GM18511 (cell line): ENCODE data around the gene SULT1A4.
"Not testable (repeated sequence)": the region's sequence is repeated elsewhere in the genome, so short reads cannot be mapped to it uniquely, and the experiment has no call there.

ENCODE experiments used
- ATAC-seq: cut with Tn5 transposase; IDR thresholded peaks from one replicate; pipeline ENCODE4 v1.9.1; 2021; ENCODE audit warnings: mild to moderate bottlenecking, moderate library complexity; ENCODE audit not compliant: unreplicated experiment

Gene SULT1A4

DNA sequence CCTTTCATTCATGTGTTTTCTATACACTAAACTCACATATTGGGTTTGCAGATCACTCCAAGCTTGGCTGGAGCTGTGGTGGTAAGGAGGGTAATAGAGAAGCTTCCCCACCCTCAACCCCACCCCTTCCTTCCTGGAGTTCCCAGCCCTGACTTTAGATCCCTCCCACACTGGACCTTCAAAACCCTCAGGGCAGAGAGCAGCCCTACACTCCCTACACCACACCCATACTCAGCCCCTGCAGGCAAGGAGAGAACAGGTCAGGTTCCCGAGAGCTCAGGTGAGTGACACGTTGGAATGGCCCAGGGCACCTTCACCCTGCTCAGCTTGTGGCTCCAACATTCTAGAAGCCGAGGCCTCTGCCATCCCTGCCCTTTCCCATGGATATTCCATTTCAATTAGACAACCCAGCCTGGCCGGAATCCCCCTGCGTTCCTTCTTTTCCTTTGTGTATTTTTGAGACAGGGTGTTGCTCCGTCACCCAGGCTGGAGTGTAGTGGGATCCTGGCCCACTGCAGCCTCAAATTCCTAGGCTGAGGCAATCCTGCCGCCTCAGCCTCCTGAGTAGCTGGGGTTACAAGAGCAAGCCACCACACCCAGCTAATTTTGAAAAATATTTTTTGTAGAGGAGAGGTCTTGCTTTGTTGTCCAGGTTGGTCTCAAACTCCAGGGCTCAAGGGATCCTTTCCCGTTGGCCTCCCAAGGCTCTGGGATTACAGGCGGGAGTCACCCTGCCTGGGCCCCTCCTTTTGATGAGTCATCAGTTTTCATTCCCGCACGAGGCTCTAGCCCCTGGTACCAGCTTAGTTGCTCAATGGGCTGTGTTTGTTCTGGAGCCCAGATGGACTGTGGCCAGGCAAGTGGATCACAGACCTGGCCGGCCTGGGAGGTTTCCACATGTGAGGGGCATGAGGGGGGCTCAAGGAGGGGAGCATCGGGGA lies at the start of gene SULT1A4:
Gene SULT1A4 (plus strand): TSS at position 208 of the 941 bp plus-strand sequence. CDS start 1,473 bp downstream, outside the sequence.
- not testable (repeated sequence) for ATAC-seq

DNA sequence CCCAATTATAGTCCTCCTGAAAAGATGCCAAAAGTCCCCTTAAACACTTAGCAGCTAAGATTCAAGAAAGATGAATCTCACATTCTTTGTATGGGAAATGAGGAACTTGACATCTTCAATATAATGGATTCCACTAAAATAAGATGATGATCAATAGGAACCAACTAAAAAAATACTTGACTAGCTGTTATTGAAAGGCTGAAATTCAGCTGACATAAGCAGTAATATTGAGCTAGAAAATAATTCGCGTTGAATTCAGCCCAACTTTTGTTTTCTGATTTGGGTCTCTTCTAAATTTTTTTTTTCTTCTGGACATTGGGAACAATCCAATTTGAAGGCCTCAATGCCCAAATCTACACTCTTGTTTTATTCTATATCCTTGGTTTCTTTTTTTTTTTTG lies 36.1 kb upstream of the SULT1A4 start:
- not testable (repeated sequence) for ATAC-seq

DNA sequence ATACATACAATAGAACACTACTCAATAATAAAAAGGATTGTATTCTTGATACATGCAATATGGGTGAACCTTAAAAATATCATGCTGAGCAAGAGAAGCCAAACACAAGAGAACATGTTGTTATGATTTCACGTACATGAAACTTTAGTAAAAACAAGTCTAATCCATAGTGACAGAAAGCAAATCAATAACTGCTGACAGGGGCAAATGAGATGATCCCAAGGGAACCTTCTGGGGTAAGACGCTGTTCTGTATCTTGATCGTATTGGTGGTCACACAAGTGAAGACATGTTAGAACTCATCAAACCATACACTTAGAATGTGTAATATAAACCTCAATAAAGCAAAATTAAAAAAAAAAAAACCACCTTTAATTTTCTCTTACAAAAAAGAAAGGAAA lies 34.3 kb upstream of the SULT1A4 start:
- ATAC-seq: not testable (repeated sequence)

DNA sequence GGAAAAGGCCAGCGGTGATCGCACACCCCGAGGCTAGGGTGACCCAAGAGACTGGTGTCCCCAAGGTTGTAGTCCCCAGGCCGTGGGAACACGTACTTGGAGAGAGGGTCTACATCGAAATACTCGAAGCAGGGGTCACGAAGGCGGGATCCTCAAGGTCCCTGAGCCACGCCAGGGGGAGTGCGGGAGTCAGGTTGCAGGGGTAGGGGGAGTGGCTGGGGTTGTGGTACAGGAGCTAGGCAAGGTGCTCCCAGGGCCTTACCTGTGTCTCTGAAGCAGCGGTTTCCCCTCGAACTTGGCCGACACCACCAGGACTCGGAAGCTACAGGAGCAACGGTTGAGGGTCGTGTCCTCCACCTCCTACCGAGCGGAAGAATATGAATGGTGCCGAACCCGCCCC lies 6.0 kb upstream of the SULT1A4 start:
- peak; percentile 15 for ATAC-seq

DNA sequence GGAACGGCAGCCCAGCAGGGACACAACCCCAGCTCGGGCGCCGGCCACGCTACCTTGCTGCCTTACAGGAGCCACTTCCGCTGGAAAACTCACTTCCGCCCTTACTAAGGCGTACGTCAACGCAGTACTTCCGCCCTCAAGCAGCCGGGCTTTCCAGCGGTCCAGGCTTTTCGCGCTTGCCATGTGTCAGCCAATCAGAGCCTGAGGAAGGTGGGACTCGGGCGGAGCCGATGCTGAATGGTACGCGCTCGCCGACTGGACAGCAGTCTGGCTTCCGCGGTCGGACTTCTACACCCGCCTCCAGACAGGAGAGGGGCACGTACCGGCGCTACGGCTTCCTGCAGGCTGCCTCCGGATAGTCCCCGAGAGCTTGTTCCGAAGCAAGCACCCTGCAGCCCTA lies 5.4 kb upstream of the SULT1A4 start, which contains the start of the genes BOLA2 and SLX1B:
Gene BOLA2 (minus strand): TSS at position 83 of the 400 bp plus-strand sequence. CDS start 98 bp downstream, outside the sequence.
Gene SLX1B (plus strand): TSS at position 265 of the 400 bp plus-strand sequence.
- peak; percentile 89 for ATAC-seq

DNA sequence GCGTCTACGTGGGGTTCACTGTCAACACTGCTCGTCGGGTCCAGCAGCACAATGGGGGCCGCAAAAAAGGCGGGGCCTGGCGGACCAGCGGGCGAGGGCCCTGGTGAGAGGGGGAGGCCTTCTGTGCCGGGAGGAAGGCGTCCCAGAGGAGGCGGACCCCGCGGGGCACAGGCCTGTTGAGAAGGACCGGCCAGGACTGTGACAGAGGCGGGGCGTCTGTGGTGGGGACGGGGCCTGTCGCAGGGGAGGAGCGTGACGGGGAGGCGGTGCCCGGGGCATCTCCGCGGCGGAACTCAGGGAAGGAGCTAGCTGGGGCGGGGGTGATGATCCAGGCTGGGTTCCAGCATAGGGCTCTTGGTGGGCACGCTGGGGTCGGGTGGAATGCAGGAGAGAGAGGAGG lies 4.9 kb upstream of the SULT1A4 start:
- peak; percentile 77 for ATAC-seq

DNA sequence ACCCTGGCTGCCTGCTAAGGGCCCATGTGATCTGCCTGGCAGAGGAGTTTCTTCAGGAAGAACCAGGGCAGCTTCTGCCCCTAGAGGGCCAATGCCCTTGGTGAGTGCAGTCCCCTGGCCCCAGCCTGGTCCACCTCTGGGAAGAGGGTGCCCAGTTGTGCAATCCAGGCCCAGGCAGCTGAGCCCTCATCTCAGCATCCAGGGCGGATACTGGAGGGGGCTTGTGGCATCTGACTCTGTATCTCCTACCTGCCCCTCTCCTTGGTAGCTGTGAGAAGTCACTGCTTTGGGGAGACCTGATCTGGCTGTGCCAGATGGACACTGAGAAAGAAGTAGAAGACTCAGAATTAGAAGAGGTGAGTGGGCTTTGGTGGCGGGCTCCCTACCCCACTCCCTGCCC lies 2.1 kb upstream of the SULT1A4 start:
- ATAC-seq: not testable (repeated sequence)

DNA sequence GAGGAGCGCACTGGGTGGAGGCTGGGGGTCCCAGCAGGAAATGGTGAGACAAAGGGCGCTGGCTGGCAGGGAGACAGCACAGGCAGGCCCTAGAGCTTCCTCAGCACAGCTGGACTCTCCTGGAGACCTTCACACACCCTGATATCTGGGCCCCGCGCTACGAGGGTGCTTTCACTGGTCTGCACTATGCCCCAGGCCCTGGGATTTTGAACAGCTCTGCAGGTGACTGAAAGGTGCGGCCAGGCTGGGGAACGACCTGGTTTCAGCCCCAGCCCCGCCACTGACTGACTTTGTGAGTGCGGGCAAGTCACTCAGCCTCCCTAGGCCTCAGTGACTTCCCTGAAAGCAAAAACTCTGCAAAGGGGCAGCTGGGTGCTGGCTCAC lies 926 bp downstream of the SULT1A4 start:
- ATAC-seq: not testable (repeated sequence)

DNA sequence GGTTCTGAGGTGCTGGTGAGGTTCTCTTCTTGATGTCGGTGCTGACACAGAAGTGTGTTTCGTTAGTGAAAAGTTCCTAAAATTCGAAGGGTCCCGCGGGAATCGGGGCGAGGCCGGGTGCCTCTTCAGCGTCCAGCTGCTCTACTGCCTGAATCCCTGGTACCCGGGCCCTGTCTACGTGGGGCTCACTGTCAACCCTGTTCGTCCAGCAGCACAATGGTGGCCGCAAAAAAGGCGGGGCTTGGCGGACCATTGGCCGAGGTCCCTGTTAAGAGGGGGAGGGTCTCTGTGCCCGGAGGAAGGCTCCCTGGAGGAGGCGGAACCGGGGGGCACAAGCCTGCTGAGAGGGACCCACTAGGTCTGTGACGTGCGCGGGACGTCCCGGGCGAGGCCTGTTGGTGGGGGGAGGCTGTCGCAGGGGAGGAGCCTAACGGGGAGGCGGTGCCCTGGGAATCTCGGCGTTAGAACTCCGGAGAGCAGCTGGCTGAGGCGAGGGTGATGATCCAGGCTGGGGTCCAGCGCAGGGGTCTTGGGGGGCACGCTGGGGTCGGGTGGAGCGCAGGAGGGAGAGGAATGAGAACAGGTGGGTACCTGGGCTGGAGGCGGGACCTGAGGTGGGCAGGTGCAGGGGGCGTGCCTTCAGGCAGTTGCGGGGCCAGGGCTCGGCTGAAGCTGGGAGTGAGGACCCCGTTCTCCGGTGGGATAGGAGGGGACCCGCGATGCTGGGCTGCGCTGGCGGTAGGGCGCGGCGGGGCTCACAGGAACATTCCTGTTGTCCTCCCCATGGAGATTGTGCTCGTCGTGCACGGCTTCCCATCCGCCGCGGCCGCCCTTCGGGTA lies 6.5 kb downstream of the SULT1A4 start:
- not testable (repeated sequence) for ATAC-seq

DNA sequence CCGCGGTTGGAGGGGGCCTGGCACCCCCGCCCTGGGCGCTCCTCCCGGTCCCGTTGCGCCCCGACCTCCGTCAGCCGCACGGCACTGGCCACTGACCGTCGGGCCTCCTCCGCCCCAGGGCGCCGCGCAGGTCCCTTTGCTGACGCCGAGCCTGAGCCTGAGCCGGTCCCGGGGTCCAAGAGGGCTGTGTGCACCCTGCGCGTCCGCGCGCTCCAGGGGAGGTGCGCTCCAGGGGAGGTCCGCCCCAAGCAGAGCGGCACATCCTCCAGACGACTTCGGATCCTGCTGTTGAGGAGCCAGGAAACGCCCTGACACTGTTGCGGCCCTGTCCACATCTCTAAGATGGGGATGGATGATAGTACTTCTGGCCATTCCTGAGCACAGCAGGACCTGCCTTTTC lies 7.2 kb downstream of the SULT1A4 start:
- not testable (repeated sequence) for ATAC-seq

DNA sequence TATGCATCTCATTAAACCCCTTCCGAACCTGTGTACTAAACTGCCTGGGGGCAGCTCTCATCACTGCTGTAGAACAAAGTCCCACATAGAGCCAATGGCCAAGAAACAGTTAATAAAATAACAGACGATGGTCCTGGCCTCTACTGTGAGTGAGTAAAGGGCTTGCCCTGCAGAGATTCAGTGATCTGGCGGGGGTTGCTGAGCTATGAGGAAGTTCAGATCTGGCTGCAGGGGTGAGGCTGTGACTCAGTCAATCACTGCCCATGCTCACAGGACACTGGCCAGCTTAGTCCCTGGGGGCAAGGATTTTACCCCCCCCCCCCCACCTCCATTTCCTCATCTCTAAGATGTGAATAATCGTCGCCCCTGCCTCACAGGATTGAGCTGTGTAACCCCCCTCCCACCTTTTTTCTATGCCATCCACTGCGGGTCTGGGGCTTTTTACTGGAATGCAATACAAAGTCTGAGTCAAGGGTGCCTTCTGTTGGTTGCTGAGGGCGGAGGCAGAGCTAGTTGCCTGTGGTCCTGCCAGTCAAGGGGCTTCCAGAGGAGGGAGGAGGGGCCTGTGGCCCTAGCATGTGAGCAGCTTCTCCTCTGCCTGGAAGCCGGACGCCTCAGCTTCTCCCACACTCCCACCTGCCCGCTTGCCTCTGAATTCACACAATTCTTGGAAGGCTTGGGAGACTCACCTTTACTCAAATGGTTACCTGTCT lies 8.1 kb downstream of the SULT1A4 start:
- not testable (repeated sequence) for ATAC-seq

DNA sequence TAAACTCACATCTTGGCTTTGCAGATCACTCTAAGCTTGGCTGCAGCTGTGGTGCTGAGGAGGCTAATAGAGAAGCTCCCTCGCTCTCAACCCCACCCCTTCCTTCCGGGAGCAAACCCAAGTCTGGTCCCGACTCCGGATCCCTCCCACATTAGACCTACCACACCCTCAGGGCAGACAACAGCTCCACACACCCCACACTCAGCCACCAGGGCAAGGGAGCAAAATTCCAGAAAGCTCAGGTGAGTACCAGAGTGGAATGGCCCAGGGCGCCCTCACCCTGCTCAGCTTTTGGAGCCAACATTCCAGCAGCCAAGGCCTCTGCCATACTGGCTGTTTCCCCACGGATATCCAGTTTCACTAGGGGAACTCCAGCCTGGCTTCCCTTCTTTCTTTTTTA lies 9.9 kb downstream of the SULT1A4 start:
- not testable (repeated sequence) for ATAC-seq

DNA sequence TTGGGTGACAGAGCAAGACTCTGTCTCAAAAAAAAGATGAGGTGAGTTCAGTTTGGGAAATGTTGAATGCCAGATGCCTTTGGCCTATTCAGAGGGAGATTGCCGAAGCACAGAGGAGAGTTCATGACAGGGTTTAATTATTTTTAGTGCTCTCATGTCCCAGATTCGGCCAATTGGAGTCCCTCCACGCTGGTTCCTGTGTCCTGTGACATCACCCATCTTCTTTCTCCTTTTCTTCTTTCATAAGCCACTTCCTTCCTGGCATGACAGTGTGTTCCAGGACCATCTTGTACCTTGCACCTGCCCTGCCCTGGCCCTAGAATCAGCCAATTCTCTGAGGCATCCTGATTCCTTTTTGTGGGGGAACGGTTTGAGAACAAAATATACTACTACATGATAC lies 12.4 kb downstream of the SULT1A4 start:
- not testable (repeated sequence) for ATAC-seq

DNA sequence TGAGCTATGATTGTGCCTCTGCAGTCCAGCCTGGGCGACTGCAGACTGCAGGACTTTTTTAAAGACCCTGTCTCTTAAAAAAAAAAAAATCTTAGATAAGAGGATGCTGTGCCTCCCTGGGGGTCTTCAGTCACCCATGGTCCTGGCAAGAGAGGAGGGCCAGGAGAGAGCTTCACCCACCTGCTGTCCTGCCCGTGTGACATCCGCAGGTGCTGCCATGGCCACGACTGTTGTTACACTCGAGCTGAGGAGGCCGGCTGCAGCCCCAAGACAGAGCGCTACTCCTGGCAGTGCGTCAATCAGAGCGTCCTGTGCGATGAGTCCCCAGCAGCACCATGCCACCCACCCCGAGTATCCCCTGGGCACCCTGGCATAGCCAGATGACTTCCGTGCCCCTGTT lies 22.6 kb downstream of the SULT1A4 start:
- not testable (repeated sequence) for ATAC-seq

DNA sequence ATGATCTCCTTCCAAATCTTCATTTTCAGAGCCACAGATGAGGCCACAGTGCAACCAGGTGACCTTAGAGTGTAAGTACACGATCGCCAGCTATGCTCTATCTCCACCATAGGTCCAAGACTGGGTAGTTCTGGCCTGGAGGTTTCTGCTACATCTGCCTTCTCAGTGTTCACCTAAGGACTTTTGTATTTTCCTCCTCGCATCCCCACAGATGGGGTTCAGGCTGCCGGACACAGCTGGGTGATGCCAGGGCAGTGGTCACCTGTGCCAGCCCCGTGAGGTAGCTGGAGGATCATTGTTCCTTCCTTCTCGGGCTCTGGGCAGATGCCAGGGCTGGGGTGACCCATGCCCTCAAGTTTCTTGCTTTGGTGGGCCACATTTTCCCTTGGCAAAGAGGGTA lies 46.6 kb downstream of the SULT1A4 start, which contains the start of gene NPIPB12:
Gene NPIPB12 (minus strand): TSS at position 101 of the 400 bp plus-strand sequence.
- not testable (repeated sequence) for ATAC-seq
